Loucy (cell line): ENCODE results near the gene SLC22A8.

Experiments used
- H2AFZ ChIP-seq: fragments of 200-600 bp; sonication (generic); 2 replicates; pipeline ENCODE4 v1.6.0; 2016; ENCODE audit warnings: antibody characterized with exemption, mild to moderate bottlenecking, low read length, moderate library complexity
- H3F3A ChIP-seq: fragments of 200-600 bp; 2 replicates; pipeline ENCODE4 v1.6.0; 2016; ENCODE audit warnings: antibody characterized with exemption, low read depth, mild to moderate bottlenecking
- H3K27me3 ChIP-seq: fragments of 200-600 bp; sonication (generic); 2 replicates; pipeline ENCODE4 v1.6.1; 2014; ENCODE audit warnings: low read length, mild to moderate bottlenecking; ENCODE audit not compliant: insufficient read depth, poor library complexity, severe bottlenecking
- H3K36me3 ChIP-seq: fragments of 200-600 bp; sonication (generic); 2 replicates; pipeline ENCODE4 v1.6.1; 2016; ENCODE audit warnings: low read length; ENCODE audit not compliant: insufficient read depth
- H3K4me1 ChIP-seq: fragments of 200-600 bp; sonication (generic); 2 replicates; pipeline ENCODE4 v1.5.1; 2014; ENCODE audit warnings: low read length, mild to moderate bottlenecking; ENCODE audit not compliant: insufficient read depth, poor library complexity, severe bottlenecking
- H3K4me2 ChIP-seq: fragments of 200-600 bp; sonication (generic); 2 replicates; pipeline ENCODE4 v1.6.0; 2014; ENCODE audit warnings: antibody characterized with exemption, low read length, low read depth, mild to moderate bottlenecking; ENCODE audit not compliant: poor library complexity, severe bottlenecking
- H3K4me3 ChIP-seq: fragments of 200-600 bp; sonication (generic); 2 replicates; pipeline ENCODE4 v1.5.1; 2014; ENCODE audit warnings: low read length, mild to moderate bottlenecking, mixed read lengths; ENCODE audit not compliant: poor library complexity, severe bottlenecking
- H3K79me2 ChIP-seq: fragments of 200-600 bp; sonication (generic); 2 replicates; pipeline ENCODE4 v1.6.1; 2014; ENCODE audit warnings: low read length; ENCODE audit not compliant: insufficient read depth
- H3K9ac ChIP-seq: fragments of 200-600 bp; sonication (generic); 2 replicates; pipeline ENCODE4 v1.6.0; 2014; ENCODE audit warnings: mild to moderate bottlenecking, low read depth, low read length, moderate library complexity; ENCODE audit not compliant: poor library complexity, severe bottlenecking
- H3K9me2 ChIP-seq: fragments of 200-600 bp; sonication (generic); replicated peaks from 2 replicates; pipeline ENCODE4 v1.6.1; 2016; ENCODE audit warnings: low read depth, low read length, mixed read lengths
- H3K9me3 ChIP-seq: fragments of 200-600 bp; sonication (generic); 2 replicates; pipeline ENCODE4 v1.6.1; 2014; ENCODE audit warnings: mild to moderate bottlenecking, antibody characterized with exemption, low read length, low read depth; ENCODE audit not compliant: insufficient read depth
- H4K20me1 ChIP-seq: fragments of 200-600 bp; sonication (generic); 2 replicates; pipeline ENCODE4 v1.6.0; 2014; ENCODE audit warnings: antibody characterized with exemption, low read length, mild to moderate bottlenecking; ENCODE audit not compliant: insufficient read depth, poor library complexity, severe bottlenecking
- CTCF ChIP-seq: fragments of 200-600 bp; sonication (generic); conservative IDR thresholded peaks from 2 replicates; pipeline ENCODE4 v1.5.1; 2014; ENCODE audit warnings: mild to moderate bottlenecking, antibody characterized with exemption, low read length
- EZH2phosphoT487 ChIP-seq: fragments of 200-600 bp; IDR thresholded peaks from 2 replicates; pipeline ENCODE4 v1.6.1; 2018; ENCODE audit warnings: antibody characterized with exemption, mild to moderate bottlenecking, moderate library complexity, borderline replicate concordance

SLC22A8 gene

GRCh38 chr11:63023841-63024648 lies 8.4 kb upstream of the SLC22A8 start:
- Histone ChIP-seq H3K9ac (no peak overlapping the region), H4K20me1 (no peaks in the 10 kb centered on the region), H3K4me2 (peak overlapping the region; percentile 39)

DNA sequence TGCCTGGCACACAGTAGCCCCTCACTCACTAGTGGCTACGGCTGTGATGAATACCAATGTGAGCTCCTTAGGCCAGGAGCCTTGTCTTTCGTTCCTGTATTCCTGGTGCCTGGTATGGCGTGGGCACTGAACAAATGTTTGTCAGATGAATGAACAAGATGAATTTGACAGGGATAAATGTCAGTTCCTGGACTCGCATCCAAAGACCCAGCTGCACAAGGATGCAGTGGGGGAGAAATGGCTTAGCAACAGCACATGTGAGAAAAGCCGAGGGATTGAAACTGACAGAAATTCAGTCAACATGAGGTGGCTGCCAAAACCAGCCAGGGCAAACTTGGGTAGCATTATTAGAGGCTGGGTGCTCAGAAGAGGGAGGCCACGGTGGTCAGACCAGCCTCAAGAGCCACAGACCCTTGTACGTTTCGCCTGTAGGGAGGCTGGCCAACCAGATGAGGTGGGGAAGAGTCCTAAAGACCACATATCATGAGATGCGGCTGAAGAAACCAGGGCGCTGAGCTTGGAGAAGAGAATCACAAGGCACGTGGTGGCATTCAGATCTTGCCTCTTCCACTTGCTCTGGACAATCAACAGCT lies 7.7 kb upstream of the SLC22A8 start:
- no peak overlapping the region for H3K9ac ChIP-seq
- H2AFZ ChIP-seq, result peak overlapping the region; percentile 76; the same call in 1 of the 2 replicates
- no peak for TF ChIP-seq CTCF
- no peak for TF ChIP-seq EZH2phosphoT487
- no peaks in the 10 kb centered on the region for H4K20me1 ChIP-seq
- no peaks in the 10 kb centered on the region for H3K9me2 ChIP-seq
- no peaks in the 10 kb centered on the region for H3F3A ChIP-seq
- no peaks in the 10 kb centered on the region for H3K9me3 ChIP-seq
- H3K27me3 ChIP-seq, result no peaks in the 10 kb centered on the region
- H3K36me3 ChIP-seq, result no peaks in the 10 kb centered on the region
- H3K79me2 ChIP-seq, result no peaks in the 10 kb centered on the region
- peaks cover 4% of the 10 kb centered on the region for H3K4me1 ChIP-seq
- H3K4me2 ChIP-seq, result no peak overlapping the region
- H3K4me3 ChIP-seq, result no peak overlapping the region

More at GRCh38 chr11:63023841-63024648, 8.4 kb upstream of the SLC22A8 start:
- H3K27me3 ChIP-seq, result no peaks in the 10 kb centered on the region
- H3K36me3 ChIP-seq, result no peaks in the 10 kb centered on the region
- H3K4me3 ChIP-seq, result no peak overlapping the region
- H3K79me2 ChIP-seq, result no peaks in the 10 kb centered on the region
- H3K9me2 ChIP-seq, result no peaks in the 10 kb centered on the region
- no peaks in the 10 kb centered on the region for H3F3A ChIP-seq
- H3K4me1 ChIP-seq, result peaks cover 4% of the 10 kb centered on the region
- H2AFZ ChIP-seq, result peak overlapping the region; percentile 76; the same call in 1 of the 2 replicates
- no peaks in the 10 kb centered on the region for H3K9me3 ChIP-seq
- TF ChIP-seq EZH2phosphoT487 (no peak), CTCF (peak; percentile 100)

DNA sequence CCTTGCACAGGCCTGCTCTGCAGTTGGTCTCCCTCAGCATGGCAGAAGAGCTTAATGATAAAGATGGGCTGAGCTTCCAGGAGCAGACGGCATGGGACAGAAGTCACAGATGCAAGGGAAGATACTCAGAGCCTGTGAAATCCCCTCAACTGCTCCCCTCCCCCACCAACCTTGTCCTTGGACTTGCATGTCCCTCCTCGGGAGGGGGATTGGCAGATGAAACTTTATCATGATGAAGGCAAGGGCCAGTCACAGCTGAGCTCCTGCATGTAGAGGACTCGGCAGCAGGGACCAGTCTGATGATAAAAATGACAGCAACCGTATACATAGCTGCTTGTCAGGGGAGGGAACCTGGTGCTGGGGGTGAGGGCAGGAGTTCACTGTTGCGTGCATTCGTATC lies 6.8 kb upstream of the SLC22A8 start:
- Histone ChIP-seq H4K20me1 (no peaks in the 10 kb centered on the region), H2AFZ (no peak overlapping the region), H3K79me2 (no peaks in the 10 kb centered on the region), H3F3A (no peaks in the 10 kb centered on the region), H3K9ac (no peak overlapping the region), H3K9me3 (no peaks in the 10 kb centered on the region), H3K4me3 (no peak overlapping the region), H3K36me3 (no peaks in the 10 kb centered on the region), H3K4me2 (no peak overlapping the region), H3K27me3 (no peaks in the 10 kb centered on the region), H3K4me1 (peaks cover 4% of the 10 kb centered on the region), H3K9me2 (no peaks in the 10 kb centered on the region)
- TF ChIP-seq EZH2phosphoT487 (no peak), CTCF (no peak)
